AG09309 (cell line): ENCODE results near the gene CDK13.
"Not testable (repeated sequence)": the region's sequence is repeated elsewhere in the genome, so short reads cannot be mapped to it uniquely, and the experiment has no call there.

Experiments
- DNase-seq: peaks from one replicate; pipeline ENCODE4 v3.0.0-alpha.2; 2010; ENCODE audit warnings: low read depth
- H3K4me3 ChIP-seq: 2 replicates; pipeline ENCODE4 v1.5.1; 2011; ENCODE audit warnings: mild to moderate bottlenecking, low read depth, low read length, moderate library complexity; ENCODE audit not compliant: control insufficient read depth
- TF ChIP-seq, protein P1 (sequence below): IDR thresholded peaks from 2 replicates; pipeline ENCODE4 v1.5.1; 2011; ENCODE audit warnings: mild to moderate bottlenecking, low read depth, low read length, inconsistent platforms; ENCODE audit not compliant: insufficient read depth, control insufficient read depth; ENCODE audit errors: missing control alignments

CDK13 gene

DNA sequence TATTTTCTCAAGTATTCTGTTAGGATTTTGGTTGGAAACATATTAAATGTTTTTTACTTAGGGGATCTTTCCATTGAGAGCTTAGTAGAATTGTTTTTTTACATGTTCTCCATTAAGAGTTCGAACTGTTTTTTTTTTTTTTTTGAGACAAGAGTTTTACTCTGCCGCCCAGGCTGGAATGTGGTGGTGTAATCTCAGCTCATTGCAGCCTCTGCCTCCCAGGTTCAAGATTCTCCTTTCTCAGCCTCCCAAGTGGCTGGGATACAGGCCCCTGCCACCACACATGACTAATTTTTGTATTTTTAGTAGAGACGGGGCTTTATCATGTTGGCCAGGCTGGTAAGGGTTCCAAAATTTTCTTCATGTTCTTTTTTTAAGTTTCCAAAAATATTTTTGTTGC, 151.1 kb downstream of the CDK13 start:
- TF ChIP-seq, protein P1, sequence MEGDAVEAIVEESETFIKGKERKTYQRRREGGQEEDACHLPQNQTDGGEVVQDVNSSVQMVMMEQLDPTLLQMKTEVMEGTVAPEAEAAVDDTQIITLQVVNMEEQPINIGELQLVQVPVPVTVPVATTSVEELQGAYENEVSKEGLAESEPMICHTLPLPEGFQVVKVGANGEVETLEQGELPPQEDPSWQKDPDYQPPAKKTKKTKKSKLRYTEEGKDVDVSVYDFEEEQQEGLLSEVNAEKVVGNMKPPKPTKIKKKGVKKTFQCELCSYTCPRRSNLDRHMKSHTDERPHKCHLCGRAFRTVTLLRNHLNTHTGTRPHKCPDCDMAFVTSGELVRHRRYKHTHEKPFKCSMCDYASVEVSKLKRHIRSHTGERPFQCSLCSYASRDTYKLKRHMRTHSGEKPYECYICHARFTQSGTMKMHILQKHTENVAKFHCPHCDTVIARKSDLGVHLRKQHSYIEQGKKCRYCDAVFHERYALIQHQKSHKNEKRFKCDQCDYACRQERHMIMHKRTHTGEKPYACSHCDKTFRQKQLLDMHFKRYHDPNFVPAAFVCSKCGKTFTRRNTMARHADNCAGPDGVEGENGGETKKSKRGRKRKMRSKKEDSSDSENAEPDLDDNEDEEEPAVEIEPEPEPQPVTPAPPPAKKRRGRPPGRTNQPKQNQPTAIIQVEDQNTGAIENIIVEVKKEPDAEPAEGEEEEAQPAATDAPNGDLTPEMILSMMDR: no peak
- H3K4me3 ChIP-seq: no peak overlapping the region
- no peak for DNase-seq

DNA sequence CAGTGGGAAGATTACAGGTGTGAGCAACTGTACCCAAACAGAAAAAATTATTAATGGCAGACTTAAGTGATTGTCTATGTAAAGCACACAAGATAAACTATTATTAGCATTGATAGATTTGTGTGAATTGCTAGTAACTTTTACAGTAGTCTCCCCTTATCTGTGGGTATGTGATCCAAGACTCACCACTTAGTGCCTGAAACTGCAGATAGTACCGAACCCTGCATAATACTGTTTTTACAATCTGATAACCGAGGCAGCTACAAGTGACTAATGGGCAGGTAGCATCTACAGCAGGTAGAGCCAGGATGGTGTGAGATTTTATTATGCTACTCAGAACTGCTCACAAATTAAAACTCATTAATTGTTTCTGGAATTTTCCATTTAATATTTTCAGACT, 152.8 kb downstream of the CDK13 start:
- TF ChIP-seq, protein P1: no peak
- H3K4me3 ChIP-seq: no peak overlapping the region
- DNase-seq: no peak

DNA sequence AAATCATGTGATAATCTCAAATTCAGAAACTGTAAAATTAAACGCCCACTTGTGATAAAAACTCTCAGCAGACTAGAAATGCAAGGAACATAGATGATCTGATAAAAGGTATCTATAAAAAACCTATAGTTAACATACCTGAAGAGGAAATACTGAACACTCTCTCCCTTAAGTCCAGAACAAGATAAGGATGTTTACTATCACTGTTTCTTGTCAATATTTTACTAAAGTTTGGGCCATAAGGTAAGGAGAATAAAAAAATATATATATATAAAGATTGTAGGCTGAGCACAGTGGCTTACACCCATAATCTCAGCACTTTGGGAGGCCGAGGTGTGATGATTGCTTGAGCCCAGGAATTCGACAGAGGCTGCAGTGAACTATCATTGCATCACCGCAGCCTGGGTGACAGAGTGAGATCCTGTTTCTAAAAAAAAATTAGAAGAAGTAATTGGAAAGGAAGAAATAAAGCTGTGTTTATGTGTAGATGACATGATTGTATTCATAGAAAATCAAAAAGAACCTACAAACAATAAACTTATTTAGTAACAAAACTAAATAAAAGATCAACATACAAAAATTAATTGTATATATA, 155.9 kb downstream of the CDK13 start:
- no peak overlapping the region for H3K4me3 ChIP-seq

DNA sequence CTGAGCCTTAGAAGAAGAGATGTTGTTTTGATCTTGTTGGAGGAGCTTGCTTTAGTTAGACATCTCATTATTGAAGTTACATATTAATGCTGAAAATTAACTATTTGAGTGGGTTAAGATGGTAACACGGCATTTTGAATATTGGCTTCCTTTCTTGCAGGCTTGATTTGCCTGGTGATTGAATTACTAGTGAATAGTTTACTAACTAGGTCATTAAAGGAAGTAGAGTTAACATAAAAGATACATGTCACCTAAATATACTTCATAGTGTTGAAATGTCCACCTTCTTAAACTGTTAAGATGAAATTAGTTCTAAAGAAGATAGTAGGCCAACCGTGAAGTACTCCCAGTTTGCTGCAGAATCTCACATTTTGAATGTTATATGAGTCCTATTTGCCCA, 165.9 kb downstream of the CDK13 start:
- no peak for DNase-seq
- no peak overlapping the region for H3K4me3 ChIP-seq
- TF ChIP-seq, protein P1: no peak

More for the DNA sequence above, 155.9 kb downstream of the CDK13 start:
- DNase-seq: no peak
- TF ChIP-seq, protein P1: no peak

DNA sequence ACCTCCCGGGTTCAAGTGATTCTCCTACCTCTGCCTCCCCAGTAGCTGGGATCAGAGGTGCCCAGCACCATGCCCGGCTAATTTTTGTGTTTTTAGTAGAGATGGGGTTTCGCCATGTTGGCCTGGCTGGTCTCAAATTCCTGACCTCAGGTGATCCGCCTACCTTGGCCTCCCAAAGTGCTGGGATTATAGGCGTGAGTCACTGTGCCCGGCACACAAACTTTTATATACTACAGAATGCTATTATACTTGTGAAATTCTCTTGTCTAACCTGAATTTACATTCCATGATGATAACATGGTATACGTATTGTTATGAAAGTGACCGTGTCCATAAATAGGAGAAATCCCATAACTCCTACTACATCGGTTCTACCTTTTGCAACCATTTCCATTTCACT, 167.1 kb downstream of the CDK13 start:
- not testable (repeated sequence) for H3K4me3 ChIP-seq, DNase-seq

DNA sequence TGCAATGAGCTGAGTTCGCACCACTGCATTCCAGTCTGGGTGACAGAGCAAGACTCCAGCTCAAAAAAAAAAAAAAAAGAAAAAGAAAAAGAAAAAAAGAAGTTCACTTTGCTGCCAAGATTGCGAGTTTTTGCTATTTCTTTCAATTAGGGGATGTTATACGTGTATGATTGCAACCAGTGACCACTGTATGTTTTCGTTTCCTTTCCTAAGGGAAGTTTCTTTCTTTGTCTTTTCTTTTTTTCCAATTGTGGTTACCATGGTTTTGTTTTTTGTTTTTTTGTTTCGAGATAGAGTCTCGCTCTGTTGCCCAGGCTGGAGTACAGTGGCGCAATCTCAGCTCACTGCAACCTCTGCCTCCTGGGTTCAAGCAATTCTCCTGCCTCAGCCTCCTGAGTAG, 168.1 kb downstream of the CDK13 start:
- DNase-seq, H3K4me3 ChIP-seq: not testable (repeated sequence)

DNA sequence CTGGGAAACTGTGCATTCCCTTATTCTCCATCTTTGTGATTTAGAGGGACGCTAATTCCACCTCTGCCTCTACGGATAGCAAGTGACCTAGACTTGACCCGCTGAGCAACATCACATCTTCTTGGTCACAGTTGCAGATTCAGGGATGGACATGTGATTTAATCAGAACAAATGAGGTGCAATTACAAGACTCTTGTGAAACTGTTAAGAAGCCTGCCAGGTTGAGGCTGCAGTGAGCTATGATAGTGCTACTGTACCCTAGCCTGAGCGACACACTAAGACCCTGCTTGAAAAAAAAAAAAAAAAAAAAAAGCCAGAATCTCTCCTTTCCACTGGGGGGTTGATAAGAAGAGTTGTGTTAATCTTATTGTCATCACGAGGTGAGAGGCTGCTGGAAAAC, 170.0 kb downstream of the CDK13 start:
- no peak for DNase-seq
- no peak overlapping the region for H3K4me3 ChIP-seq
- TF ChIP-seq, protein P1: no peak

DNA sequence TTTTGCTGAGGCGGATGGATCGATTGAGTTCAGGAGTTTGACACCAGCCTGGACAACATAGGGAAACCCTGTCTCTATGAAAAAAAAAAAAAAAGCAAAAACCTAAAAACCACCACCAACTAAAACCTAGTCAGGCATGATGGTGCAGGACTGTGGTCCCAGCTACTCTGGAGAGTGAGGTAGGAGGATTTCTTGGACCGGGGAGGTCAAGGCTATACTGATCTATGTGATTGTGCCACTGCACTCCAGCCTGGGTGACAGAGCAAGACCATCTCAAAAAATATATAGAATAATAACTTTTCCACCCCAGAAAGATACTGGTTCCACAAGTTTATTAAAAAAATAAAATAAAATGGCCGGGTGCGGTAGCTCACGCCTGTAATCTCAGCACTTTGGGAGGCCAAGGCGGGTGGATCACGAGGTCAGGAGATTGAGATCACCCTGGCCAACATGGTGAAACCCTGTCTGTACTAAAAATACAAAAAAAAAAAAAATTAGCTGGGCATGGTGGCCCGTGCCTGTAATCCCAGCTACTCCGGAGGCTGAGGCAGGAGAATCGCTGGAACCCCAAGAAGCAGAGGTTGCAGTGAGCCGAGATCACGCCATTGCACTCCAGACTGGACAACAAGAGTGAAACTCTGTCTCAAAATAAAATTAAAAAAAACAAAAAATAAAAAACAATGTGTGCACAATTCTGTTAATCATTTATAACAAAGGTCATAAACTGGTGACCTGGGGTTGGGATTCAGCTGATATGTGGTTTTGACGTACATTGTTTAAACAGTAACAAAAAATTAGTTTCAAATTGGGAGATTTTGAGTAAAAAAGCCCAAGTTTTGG, 172.3 kb downstream of the CDK13 start:
- DNase-seq, H3K4me3 ChIP-seq: not testable (repeated sequence)
